ENCODE measurements around the gene C18orf32.

DNA sequence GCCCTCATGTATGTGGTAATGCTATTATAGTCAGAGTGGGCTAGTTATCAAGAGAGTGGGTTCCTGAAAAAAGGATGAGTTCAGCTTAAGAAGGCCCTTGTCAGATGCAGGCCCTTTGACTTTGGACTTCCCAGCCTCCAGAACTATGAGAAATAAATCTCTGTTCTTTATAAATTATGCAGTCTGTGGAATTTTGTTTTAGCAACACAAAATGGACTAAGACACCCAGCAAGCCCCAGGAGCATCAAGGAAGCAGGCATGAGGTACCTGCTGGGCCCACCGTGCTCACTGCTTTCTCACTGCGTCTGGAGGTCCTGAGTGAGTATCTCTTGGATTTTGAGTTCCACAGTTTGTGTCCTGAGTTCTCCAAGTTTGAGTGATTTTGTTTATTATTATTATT lies 38.9 kb upstream of the C18orf32 start:
- TF ChIP-seq GATA2 (IDR thresholded peaks at IDR 0.05; ENCODE audit: low read depth, low read length) (no peak), GATA3 (IDR thresholded peaks at IDR 0.05; ENCODE audit: low read depth, low read length) (no peak)
